ENCODE data around the gene EBLN2.

EBLN2 gene

GRCh38 chr3:73061416-73061815 lies at the start of gene EBLN2:
Gene EBLN2 (plus strand): TSS chr3:73061659. CDS start chr3:73062082, 423 bp downstream.
- no peak for DNase-seq (ENCODE audit: low read depth)

GRCh38 chr3:73018298-73018697 lies 43.2 kb upstream of the EBLN2 start:
- no peak for DNase-seq (ENCODE audit: low read depth)

- DNase-seq (ENCODE audit: low read depth), result no peak
These were observed 42.5 kb upstream of the EBLN2 start for GRCh38 chr3:73018790-73019441.

- DNase-seq (ENCODE audit: low read depth), result no peak
These were observed 40.1 kb upstream of the EBLN2 start for GRCh38 chr3:73021301-73021835.

GRCh38 chr3:73024836-73025235 lies 36.6 kb upstream of the EBLN2 start:
- no peak for DNase-seq (ENCODE audit: low read depth)

GRCh38 chr3:73026111-73026759 lies 35.2 kb upstream of the EBLN2 start:
- no peak for DNase-seq (ENCODE audit: low read depth)

- no peak for DNase-seq (ENCODE audit: low read depth)
These were observed 34.7 kb upstream of the EBLN2 start for GRCh38 chr3:73026760-73027113.

GRCh38 chr3:73028803-73029202 lies 32.7 kb upstream of the EBLN2 start:
- no peak for DNase-seq (ENCODE audit: low read depth)

- DNase-seq (ENCODE audit: low read depth), result no peak
These were observed 32.1 kb upstream of the EBLN2 start for GRCh38 chr3:73029321-73029796.

GRCh38 chr3:73030073-73030597 lies 31.3 kb upstream of the EBLN2 start:
- DNase-seq (ENCODE audit: low read depth), result no peak

GRCh38 chr3:73031573-73032103 lies 29.8 kb upstream of the EBLN2 start:
- DNase-seq (ENCODE audit: low read depth), result no peak

GRCh38 chr3:73036694-73037591 lies 24.5 kb upstream of the EBLN2 start:
- DNase-seq (ENCODE audit: low read depth), result no peak

GRCh38 chr3:73041537-73041936 lies 19.9 kb upstream of the EBLN2 start:
- no peak for DNase-seq (ENCODE audit: low read depth)

GRCh38 chr3:73043414-73043813 lies 18.0 kb upstream of the EBLN2 start:
- DNase-seq (ENCODE audit: low read depth), result no peak

- DNase-seq (ENCODE audit: low read depth), result no peak
These were observed 16.1 kb upstream of the EBLN2 start for GRCh38 chr3:73045391-73045790.

GRCh38 chr3:73046195-73046594 lies 15.3 kb upstream of the EBLN2 start:
- no peak for DNase-seq (ENCODE audit: low read depth)

GRCh38 chr3:73049319-73049718 lies 12.1 kb upstream of the EBLN2 start:
- no peak for DNase-seq (ENCODE audit: low read depth)

GRCh38 chr3:73052857-73053256 lies 8.6 kb upstream of the EBLN2 start:
- DNase-seq (ENCODE audit: low read depth), result no peak

GRCh38 chr3:73055583-73055982 lies 5.9 kb upstream of the EBLN2 start:
- no peak for DNase-seq (ENCODE audit: low read depth)

- DNase-seq (ENCODE audit: low read depth), result no peak
These were observed 5.2 kb upstream of the EBLN2 start for GRCh38 chr3:73056014-73056844.

- no peak for DNase-seq (ENCODE audit: low read depth)
These were observed 4.7 kb upstream of the EBLN2 start for GRCh38 chr3:73056845-73057150.

Data from CMK (cell line).